Measurements from ENCODE around the gene RRN3.
"Not testable (repeated sequence)": the region's sequence is repeated elsewhere in the genome, so short reads cannot be mapped to it uniquely, and the experiment has no call there.

Gene RRN3

DNA sequence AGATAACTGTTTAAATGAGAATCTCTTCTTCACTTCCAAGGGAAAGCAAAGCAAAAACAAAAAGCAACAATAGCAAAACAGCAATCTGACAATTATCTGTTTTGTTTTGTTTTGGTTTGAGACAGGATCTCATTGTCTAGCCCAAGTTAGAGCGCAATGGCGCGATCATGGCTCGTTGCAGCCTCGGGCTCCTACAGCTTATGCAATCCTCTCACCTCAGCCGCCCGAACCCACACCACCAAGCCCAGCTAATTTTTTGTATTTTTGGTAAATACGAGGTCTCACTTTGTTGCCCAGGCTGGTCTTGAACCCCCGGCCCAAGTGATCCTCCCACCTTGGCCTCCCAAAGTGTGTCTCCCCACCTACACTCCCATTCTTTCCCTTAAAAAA lies 2.5 kb upstream of the RRN3 start:
- DNase-seq = not testable (repeated sequence)

DNA sequence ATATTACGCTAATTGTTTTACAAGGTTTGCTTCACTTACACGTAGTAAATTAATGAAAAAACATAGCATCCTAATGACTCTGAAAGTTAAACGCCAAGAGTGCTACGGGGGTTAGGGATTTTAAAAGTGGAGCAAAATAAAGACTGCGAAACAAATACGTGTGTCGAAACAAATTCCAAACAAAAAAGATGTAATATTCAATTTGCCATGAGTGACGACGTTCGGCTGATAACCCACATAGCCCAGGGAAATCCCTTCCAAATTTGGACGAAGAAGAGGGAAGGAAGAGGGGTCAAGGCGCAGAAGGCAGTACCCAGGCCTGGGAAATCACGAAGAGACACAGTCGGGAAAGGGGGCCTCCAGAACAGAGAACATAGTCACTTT lies 509 bp downstream of the RRN3 start:
- not testable (repeated sequence) for DNase-seq

- not testable (repeated sequence) for DNase-seq
These were observed 3.3 kb downstream of the RRN3 start for GRCh38 chr16:15090663-15091269.

DNA sequence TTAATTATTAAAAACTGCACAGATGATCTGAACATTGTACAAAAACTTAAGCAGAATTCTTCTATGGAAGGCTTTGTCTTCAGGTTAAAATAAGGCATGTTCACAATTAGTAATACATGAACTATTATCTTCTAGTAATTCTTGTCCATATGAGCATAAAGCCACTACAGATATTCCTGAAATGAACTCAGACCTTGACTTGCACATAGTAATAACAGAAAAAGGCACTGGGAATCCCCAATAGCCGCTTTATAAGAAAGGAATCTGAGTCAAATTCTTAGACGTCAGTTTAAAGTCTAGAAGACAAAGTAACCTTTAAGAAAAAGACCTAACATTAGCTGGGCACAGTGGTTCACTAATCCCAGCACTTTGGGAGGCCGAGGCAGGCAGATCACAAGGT lies 11.3 kb downstream of the RRN3 start:
- not testable (repeated sequence) for DNase-seq

GRCh38 chr16:15080883-15081282 lies 13.2 kb downstream of the RRN3 start:
- not testable (repeated sequence) for DNase-seq

DNA sequence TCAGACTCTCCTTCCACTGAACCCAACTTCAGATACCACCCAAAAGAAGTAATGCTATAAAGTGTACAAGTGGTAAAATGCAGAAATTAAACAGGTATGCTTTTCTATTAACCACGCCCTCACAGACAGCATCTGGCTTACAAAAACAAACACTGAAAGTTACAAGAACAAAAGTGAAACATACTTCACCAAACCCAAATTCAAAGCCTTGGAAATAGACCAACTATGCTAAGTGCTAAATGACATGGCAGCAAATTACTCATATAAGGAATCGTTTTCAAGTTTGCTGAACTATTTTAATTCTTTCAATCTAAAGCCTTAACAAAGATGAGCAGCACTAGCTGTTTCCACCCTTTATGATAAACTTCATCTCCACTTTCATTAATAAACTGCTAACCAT lies 17.9 kb downstream of the RRN3 start:
- not testable (repeated sequence) for DNase-seq

DNA sequence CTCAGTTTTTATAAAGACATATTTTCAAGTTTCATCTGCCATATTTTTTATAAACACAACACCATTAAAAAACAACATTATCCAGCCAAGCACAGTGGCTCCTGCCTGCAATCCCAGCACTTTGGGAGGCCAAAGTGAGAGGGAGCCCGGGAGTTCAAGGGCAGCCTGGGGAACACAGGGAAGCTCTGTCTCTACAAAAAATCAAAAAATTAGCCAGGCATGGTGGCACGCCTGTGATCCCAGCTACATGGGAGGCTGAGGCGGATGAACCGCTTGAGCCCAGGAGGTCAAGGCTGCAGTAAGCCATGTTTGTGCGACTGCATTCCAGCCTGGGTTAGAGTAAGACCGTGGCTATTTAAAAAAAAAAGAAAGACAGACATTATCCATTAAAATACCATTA lies 21.0 kb downstream of the RRN3 start:
- no peak for DNase-seq

GRCh38 chr16:15071916-15072769 lies 21.9 kb downstream of the RRN3 start:
- DNase-seq = not testable (repeated sequence)

DNA sequence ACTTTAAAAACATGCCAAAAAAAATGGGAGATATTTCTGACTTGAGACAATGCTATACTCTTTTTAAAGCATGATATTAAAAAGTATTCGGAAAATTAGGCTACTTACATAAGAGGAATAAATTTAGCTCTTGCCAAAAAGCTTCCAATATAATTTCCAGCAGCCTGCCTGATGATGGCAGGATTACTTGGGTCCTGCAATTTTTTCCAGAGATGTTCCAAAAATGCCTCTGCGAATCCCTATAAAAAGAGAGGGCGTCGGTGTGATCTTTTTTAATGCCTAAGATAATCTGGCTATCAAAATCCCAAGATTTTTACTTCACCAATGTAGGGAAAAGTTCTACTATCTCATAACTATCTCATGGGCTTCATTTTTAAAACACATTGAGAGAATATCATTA lies 23.1 kb downstream of the RRN3 start:
- not testable (repeated sequence) for DNase-seq

GRCh38 chr16:15066690-15067089 lies 27.4 kb downstream of the RRN3 start:
- not testable (repeated sequence) for DNase-seq

DNA sequence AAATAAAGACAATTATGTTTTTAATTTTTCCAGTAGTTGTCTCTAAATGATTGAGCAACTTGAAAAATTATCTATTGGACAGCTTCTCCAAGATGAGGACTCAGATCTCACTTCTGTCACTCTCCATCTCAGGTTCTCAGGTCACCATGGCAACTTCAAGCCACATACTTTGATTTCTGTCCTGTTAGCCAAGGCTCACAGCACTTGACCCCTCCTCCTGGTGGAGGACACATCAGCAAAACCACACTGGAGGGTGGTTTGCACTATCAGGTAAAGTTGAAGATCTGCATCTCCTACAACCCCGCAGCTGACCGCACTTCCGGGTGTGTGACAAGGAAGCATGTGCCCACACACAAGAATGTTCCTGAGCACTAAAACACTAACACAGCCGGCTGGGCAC lies 28.1 kb downstream of the RRN3 start:
- not testable (repeated sequence) for DNase-seq

DNA sequence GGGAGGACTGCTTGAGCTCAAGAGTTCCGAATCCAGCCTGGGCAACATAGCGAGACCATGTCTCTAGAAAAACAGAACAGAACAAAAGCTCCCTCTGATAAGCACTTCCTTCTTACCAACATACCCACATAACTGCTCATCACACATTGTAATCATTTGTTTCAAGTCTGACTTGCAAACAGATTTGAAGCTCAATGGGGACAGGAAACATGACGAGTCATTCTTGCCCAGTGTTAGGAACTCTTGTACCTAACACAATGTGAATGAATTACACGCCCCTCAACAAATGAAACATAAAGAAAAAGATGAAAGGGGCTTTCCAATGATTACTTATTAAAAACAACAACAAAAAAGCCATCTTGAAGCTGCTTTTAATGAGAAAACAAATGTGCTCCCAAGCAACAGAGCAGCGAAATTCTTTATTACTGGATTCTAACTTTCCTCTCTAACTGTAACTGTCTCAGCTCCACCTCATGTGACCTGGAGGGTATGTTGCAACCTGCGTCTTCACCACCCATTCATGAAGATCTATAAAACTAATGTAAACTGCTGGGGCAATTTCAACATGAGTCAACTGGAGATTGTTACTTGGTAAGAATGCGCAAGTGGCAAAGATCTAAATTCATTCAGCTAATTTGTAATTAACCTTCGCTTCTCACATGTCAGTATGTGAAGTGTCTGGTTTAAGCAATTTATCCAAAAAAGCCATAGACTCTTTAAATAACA lies 31.8 kb downstream of the RRN3 start:
- not testable (repeated sequence) for DNase-seq

DNA sequence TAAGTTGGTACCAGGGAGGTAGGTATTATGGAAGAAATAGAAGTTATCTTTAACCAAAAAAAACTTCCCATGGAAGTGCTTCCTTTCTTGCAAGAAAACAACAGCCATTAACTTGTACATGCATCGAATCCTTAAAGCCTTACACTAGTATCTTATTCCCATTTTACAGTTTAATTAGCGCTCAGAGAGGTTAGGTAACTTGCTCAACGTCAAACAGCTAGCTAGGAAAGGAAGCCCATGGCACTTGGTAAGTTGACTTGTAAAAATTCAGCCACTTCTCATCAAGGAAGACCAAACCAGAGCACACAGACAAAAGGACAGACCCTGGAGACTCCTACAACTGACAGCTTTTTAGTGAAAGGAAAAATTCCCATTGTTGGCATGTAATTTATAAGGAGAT lies 34.7 kb downstream of the RRN3 start:
- no peak for DNase-seq

- no peak for DNase-seq
These were observed 36.2 kb downstream of the RRN3 start for GRCh38 chr16:15057681-15058417.

- DNase-seq = no peak
These were observed 38.7 kb downstream of the RRN3 start for GRCh38 chr16:15055141-15056053.

GRCh38 chr16:15054357-15055140 lies 39.5 kb downstream of the RRN3 start:
- no peak for DNase-seq

- no peak for DNase-seq
These were observed 40.2 kb downstream of the RRN3 start for GRCh38 chr16:15053904-15054303.

GRCh38 chr16:15052747-15053476 lies 41.2 kb downstream of the RRN3 start:
- DNase-seq = no peak

GRCh38 chr16:15051387-15051951 lies 42.6 kb downstream of the RRN3 start:
- DNase-seq = no peak

GRCh38 chr16:15050440-15050839 lies 43.6 kb downstream of the RRN3 start:
- not testable (repeated sequence) for DNase-seq

All from activated CD8-positive, alpha-beta memory T cell treated with anti-CD3 and anti-CD28 coated beads for 24 hours (primary cell).